ENCODE measurements around the gene MAP3K3.

MAP3K3 gene

GRCh38 chr17:63596856-63597586, 25.2 kb upstream of the MAP3K3 start:
- Histone ChIP-seq H3K4me3 (ENCODE audit: extremely low read depth, insufficient read depth, low read length, poor library complexity, severe bottlenecking) (no peak overlapping the region), H3K9me3 (ENCODE audit: control insufficient read depth, low read length) (no peaks in the 10 kb centered on the region), H3K27ac (ENCODE audit: low read depth, low read length, severe bottlenecking) (no peak overlapping the region), H3K36me3 (ENCODE audit: control insufficient read depth, insufficient read depth, low read length) (peaks cover 29% of the 10 kb centered on the region), H3K4me1 (ENCODE audit: control insufficient read depth, insufficient read depth, low read length, poor library complexity, severe bottlenecking) (no peaks in the 10 kb centered on the region)
- 89 to 93% methylated on average over 2 to 4 of the region's 6 CpGs for WGBS, 2 experiments (ENCODE audit: insufficient coverage in 2 of 2)

DNA sequence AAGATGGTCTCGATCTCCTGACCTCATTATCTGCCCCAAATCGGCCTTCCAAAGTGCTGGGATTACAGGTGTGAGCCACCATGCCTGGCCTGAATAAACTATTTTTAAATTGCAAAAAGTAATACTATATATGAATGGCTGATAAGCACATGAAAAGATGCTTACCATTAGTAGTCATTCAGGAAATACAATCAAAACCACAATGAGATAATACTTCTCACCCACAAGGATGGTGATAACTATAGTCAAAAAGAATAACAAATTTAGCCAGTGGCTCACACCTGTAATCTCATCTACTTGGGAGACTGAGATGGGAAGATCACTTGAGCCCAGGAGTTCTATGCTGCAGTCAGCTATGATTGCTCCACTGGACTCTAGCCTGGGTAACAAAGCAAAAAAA, 23.9 kb upstream of the MAP3K3 start:
- Histone ChIP-seq H3K27ac (ENCODE audit: low read depth, low read length, severe bottlenecking) (no peak overlapping the region), H3K36me3 (ENCODE audit: control insufficient read depth, insufficient read depth, low read length) (peaks cover 21% of the 10 kb centered on the region), H3K4me1 (ENCODE audit: control insufficient read depth, insufficient read depth, low read length, poor library complexity, severe bottlenecking) (no peaks in the 10 kb centered on the region), H3K9me3 (ENCODE audit: control insufficient read depth, low read length) (no peaks in the 10 kb centered on the region), H3K4me3 (ENCODE audit: extremely low read depth, insufficient read depth, low read length, poor library complexity, severe bottlenecking) (no peak overlapping the region)
- WGBS, 2 experiments (ENCODE audit: insufficient coverage in 2 of 2) = 86 to 100% methylated on average over 2 of the region's 2 CpGs

GRCh38 chr17:63600569-63601438, 21.4 kb upstream of the MAP3K3 start, which contains the start of gene TACO1:
TSS of gene TACO1 (plus strand) at chr17:63600895. CDS start at chr17:63601084, 189 bp downstream.
- no peaks in the 10 kb centered on the region for H3K4me1 ChIP-seq (ENCODE audit: control insufficient read depth, insufficient read depth, low read length, poor library complexity, severe bottlenecking)
- H3K27ac ChIP-seq (ENCODE audit: low read depth, low read length, severe bottlenecking) = peak within 1 kb of the TSS; percentile 46
- H3K4me3 ChIP-seq (ENCODE audit: extremely low read depth, insufficient read depth, low read length, poor library complexity, severe bottlenecking) = peak within 1 kb of the TSS; percentile 83
- 1 to 2% methylated on average over 50 to 53 of the region's 61 CpGs for WGBS, 2 experiments (ENCODE audit: insufficient coverage in 2 of 2)
- no peaks in the 10 kb centered on the region for H3K9me3 ChIP-seq (ENCODE audit: control insufficient read depth, low read length)
- H3K36me3 ChIP-seq (ENCODE audit: control insufficient read depth, insufficient read depth, low read length) = peaks cover 19% of the 10 kb centered on the region

GRCh38 chr17:63601439-63602371, 20.5 kb upstream of the MAP3K3 start:
- Histone ChIP-seq H3K9me3 (ENCODE audit: control insufficient read depth, low read length) (no peaks in the 10 kb centered on the region), H3K27ac (ENCODE audit: low read depth, low read length, severe bottlenecking) (no peak overlapping the region), H3K4me1 (ENCODE audit: control insufficient read depth, insufficient read depth, low read length, poor library complexity, severe bottlenecking) (no peaks in the 10 kb centered on the region), H3K4me3 (ENCODE audit: extremely low read depth, insufficient read depth, low read length, poor library complexity, severe bottlenecking) (peak overlapping the region; percentile 83), H3K36me3 (ENCODE audit: control insufficient read depth, insufficient read depth, low read length) (peaks cover 28% of the 10 kb centered on the region)
- WGBS, 2 experiments (ENCODE audit: insufficient coverage in 2 of 2) = 73% methylated on average over 4 to 5 of the region's 9 CpGs

GRCh38 chr17:63609816-63610573, 12.2 kb upstream of the MAP3K3 start:
- H3K36me3 ChIP-seq (ENCODE audit: control insufficient read depth, insufficient read depth, low read length) = peaks cover 44% of the 10 kb centered on the region
- H3K4me3 ChIP-seq (ENCODE audit: extremely low read depth, insufficient read depth, low read length, poor library complexity, severe bottlenecking) = no peak overlapping the region
- H3K4me1 ChIP-seq (ENCODE audit: control insufficient read depth, insufficient read depth, low read length, poor library complexity, severe bottlenecking) = no peaks in the 10 kb centered on the region
- H3K9me3 ChIP-seq (ENCODE audit: control insufficient read depth, low read length) = no peaks in the 10 kb centered on the region
- H3K27ac ChIP-seq (ENCODE audit: low read depth, low read length, severe bottlenecking) = no peak overlapping the region
- 89 to 93% methylated on average over 2 to 4 of the region's 6 CpGs for WGBS, 2 experiments (ENCODE audit: insufficient coverage in 2 of 2)

DNA sequence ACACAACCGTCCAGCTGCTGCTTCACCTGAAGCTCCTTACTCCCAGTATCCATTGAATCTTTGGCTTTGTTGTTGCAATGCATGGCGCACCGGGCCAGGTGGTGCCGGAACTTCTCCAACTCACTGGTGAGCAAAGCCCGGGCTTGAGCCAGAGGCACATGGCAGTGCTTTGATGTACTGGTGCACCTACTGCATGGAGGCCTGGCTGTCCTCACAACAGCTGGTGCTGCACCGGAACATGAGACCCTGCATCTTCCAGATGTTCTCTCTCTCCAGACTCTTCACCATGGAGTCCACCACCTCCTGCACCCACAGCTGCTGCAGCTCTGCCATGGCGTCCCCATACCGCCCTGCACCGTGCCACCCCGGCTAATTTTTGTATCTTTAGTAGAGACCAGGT, 11.4 kb upstream of the MAP3K3 start:
- 95% methylated on average over 7 to 10 of the region's 10 CpGs for WGBS, 2 experiments (ENCODE audit: insufficient coverage in 2 of 2)
- Histone ChIP-seq H3K36me3 (ENCODE audit: control insufficient read depth, insufficient read depth, low read length) (peaks cover 36% of the 10 kb centered on the region), H3K9me3 (ENCODE audit: control insufficient read depth, low read length) (no peaks in the 10 kb centered on the region)

GRCh38 chr17:63611354-63611753, 10.9 kb upstream of the MAP3K3 start:
- 100% methylated on average over 1 to 2 of the region's 3 CpGs for WGBS, 2 experiments (ENCODE audit: insufficient coverage in 2 of 2)
- H3K9me3 ChIP-seq (ENCODE audit: control insufficient read depth, low read length) = no peaks in the 10 kb centered on the region
- no peak overlapping the region for H3K27ac ChIP-seq (ENCODE audit: low read depth, low read length, severe bottlenecking)
- H3K4me3 ChIP-seq (ENCODE audit: extremely low read depth, insufficient read depth, low read length, poor library complexity, severe bottlenecking) = no peak overlapping the region
- H3K4me1 ChIP-seq (ENCODE audit: control insufficient read depth, insufficient read depth, low read length, poor library complexity, severe bottlenecking) = no peaks in the 10 kb centered on the region
- peaks cover 31% of the 10 kb centered on the region for H3K36me3 ChIP-seq (ENCODE audit: control insufficient read depth, insufficient read depth, low read length)

More for the DNA sequence above, 11.4 kb upstream of the MAP3K3 start:
- Histone ChIP-seq H3K27ac (ENCODE audit: low read depth, low read length, severe bottlenecking) (no peak overlapping the region), H3K4me3 (ENCODE audit: extremely low read depth, insufficient read depth, low read length, poor library complexity, severe bottlenecking) (no peak overlapping the region), H3K4me1 (ENCODE audit: control insufficient read depth, insufficient read depth, low read length, poor library complexity, severe bottlenecking) (no peaks in the 10 kb centered on the region)

DNA sequence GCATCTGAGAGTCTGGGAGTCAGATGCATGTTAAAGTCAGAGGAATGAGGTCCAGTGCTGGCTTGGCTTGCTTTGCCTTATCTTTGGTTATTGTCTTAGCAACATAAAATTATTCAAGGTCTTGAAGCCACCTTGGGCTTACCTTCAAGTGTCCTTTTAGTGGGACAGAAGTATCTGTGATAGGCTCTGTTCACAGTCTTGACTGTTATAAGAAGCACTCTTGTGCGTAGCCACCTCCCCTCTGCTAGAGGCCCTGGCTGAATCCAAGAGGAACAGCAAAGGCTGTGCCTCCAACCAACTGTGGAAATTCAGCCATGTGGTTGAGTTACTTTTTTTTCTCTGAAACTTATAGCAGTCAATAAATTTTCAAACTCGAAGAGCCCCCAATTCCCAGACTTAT, 8.6 kb upstream of the MAP3K3 start:
- 76 to 82% methylated on average over 2 of the region's 2 CpGs for WGBS, 2 experiments (ENCODE audit: insufficient coverage in 2 of 2)
- Histone ChIP-seq H3K27ac (ENCODE audit: low read depth, low read length, severe bottlenecking) (no peak overlapping the region), H3K36me3 (ENCODE audit: control insufficient read depth, insufficient read depth, low read length) (peaks cover 8% of the 10 kb centered on the region), H3K4me1 (ENCODE audit: control insufficient read depth, insufficient read depth, low read length, poor library complexity, severe bottlenecking) (no peaks in the 10 kb centered on the region), H3K4me3 (ENCODE audit: extremely low read depth, insufficient read depth, low read length, poor library complexity, severe bottlenecking) (no peak overlapping the region), H3K9me3 (ENCODE audit: control insufficient read depth, low read length) (no peaks in the 10 kb centered on the region)

DNA sequence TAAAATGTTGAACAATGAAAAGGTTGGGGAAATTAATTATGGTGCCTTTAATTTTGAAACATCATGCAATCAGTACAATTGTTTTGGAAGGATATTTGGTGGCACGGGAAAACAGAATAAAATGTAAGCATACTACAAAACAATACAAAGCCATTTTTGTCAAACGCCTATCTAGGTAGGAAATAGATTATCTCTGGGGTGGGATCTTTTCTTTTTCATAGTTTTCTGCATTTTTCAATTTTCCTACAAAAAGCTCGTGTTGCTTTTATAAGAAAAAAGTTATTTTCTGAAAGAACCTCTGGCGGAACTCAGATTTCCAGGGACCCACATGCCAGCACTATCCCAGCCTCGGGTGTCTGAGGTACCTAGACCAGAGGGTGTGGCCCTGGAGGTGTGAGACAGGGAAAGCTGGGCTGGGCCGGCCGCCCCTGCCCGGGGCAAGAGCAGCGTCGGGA, 961 bp upstream of the MAP3K3 start:
- no peaks in the 10 kb centered on the region for H3K36me3 ChIP-seq (ENCODE audit: control insufficient read depth, insufficient read depth, low read length)
- peak overlapping the region; percentile 79 for H3K27ac ChIP-seq (ENCODE audit: low read depth, low read length, severe bottlenecking)
- 11 to 57% methylated on average over 1 to 7 of the region's 10 CpGs for WGBS, 2 experiments (ENCODE audit: insufficient coverage in 2 of 2)
- no peaks in the 10 kb centered on the region for H3K9me3 ChIP-seq (ENCODE audit: control insufficient read depth, low read length)
- H3K4me1 ChIP-seq (ENCODE audit: control insufficient read depth, insufficient read depth, low read length, poor library complexity, severe bottlenecking) = peaks cover 16% of the 10 kb centered on the region
- H3K4me3 ChIP-seq (ENCODE audit: extremely low read depth, insufficient read depth, low read length, poor library complexity, severe bottlenecking) = peak overlapping the region; percentile 72

All from mesodermal cell (in vitro differentiated cells).